ENCODE data around the gene AGAP2. TPM values are rescaled to one million over a fixed set of nuclear protein-coding genes. Genes with fewer than 3 reads are reported as not detected.

The AGAP2 gene
- total RNA-seq, 1 experiment from 2014 or later: 5.3 TPM

DNA sequence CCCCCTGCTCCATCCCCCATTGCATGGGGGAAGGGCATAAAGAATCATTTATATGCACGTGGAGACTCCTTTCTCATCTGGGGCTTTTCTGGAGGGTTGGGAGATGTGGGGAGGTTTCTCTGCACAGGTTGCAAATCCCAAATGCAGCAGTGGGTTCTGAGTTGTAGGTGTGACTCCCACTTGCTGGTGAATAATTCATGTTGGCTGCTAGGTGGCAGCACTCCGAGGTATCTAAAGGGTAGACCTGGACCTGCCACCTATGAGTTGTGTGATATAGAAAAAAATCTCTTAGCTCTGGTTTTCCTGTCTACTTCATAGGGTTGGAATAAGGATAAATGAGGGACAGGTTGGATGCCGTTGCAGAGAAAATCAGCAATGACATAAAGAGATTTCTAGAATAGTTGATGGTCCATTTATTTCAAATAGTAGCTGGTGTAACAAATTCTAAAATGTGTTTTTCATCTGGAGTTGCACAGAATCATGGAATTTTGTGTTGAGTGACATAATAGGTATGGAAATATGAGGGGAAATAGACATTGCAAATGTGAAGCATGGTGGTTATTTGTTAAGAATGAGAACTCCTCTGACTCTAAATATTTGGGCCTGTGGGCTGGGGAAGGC lies 20.9 kb upstream of the AGAP2 start:
- Histone ChIP-seq H2BK12ac (ENCODE audit: insufficient read length, low read depth, low read length) (no peak overlapping the region), H3T11ph (ENCODE audit: low read length) (no peak overlapping the region), H3K79me1 (ENCODE audit: insufficient read depth, low read depth, low read length, poor library complexity, severe bottlenecking) (no peaks in the 10 kb centered on the region), H4K20me1 (ENCODE audit: control insufficient read depth, insufficient read depth, insufficient read length) (no peaks in the 10 kb centered on the region), H3K14ac (ENCODE audit: insufficient read depth, low read length) (no peak overlapping the region), H2AFZ (ENCODE audit: low read length) (no peak overlapping the region), H3K23ac (ENCODE audit: insufficient read length, low read depth, low read length) (no peak overlapping the region), H3K4me2 (ENCODE audit: insufficient read depth, insufficient read length, low read length) (no peak overlapping the region), H3K27me3 (ENCODE audit: insufficient read depth, low read length) (peaks cover 19% of the 10 kb centered on the region), H2AK5ac (ENCODE audit: insufficient read length, low read length) (no peak overlapping the region), H2BK20ac (ENCODE audit: low read depth, low read length, poor library complexity, severe bottlenecking) (no peak overlapping the region), H2BK5ac (ENCODE audit: insufficient read length, low read length) (no peak overlapping the region), H4K91ac (ENCODE audit: insufficient read length, low read depth, low read length) (no peak overlapping the region), H3K23me2 (ENCODE audit: insufficient read length, low read depth, low read length, poor library complexity, severe bottlenecking) (peaks cover 8% of the 10 kb centered on the region), H3K27ac (ENCODE audit: insufficient read length, low read depth, low read length) (no peak overlapping the region), H2BK15ac (ENCODE audit: low read depth, low read length) (no peak overlapping the region), H3K18ac (ENCODE audit: insufficient read length, low read depth, low read length) (no peak overlapping the region), H4K8ac (replicated peaks; ENCODE audit: insufficient read length, low read depth, low read length) (no peak overlapping the region), H3K79me2 (ENCODE audit: insufficient read depth, low read length) (no peaks in the 10 kb centered on the region), H2BK120ac (ENCODE audit: low read depth, low read length, poor library complexity, severe bottlenecking) (no peak overlapping the region), H3K56ac (ENCODE audit: insufficient read length, low read depth, low read length) (no peak overlapping the region), H3K4ac (ENCODE audit: low read depth, low read length) (no peak overlapping the region), H4K5ac (ENCODE audit: insufficient read length, low read depth, low read length) (no peak overlapping the region), H3K9ac (ENCODE audit: extremely low read depth, insufficient read length, low read length) (no peak overlapping the region), H3K9me3 (ENCODE audit: control insufficient read depth, low read depth, low read length) (no peaks in the 10 kb centered on the region), H3K4me1 (ENCODE audit: insufficient read depth, low read length) (no peaks in the 10 kb centered on the region)
- Mint-ChIP-seq H3K4me1 (peaks cover 25 to 27% of the 10 kb centered on the region in 2 experiments), H3K36me3 (ENCODE audit: insufficient read depth in 1 of 3, low read depth in 3 of 3) (peaks cover 2 to 19% (median 6%) of the 10 kb centered on the region in 3 experiments; a peak in 6 of 7 replicates), H3K4me3 (no peak overlapping the region), H3K27ac (no peak overlapping the region), H3K9me3 (0 out of 5 replicates have a peak, but pooled peaks cover 0 to 1% of the 10 kb centered on the region in 2 experiments), H3K27me3 (ENCODE audit: low read depth) (peaks cover 50% of the 10 kb centered on the region)
- no CpG with 5 or more reads among the region's 3 CpGs for WGBS (ENCODE audit: extremely low coverage, insufficient read length, low lambda C conversion rate)
- DNase-seq: peak; percentile 53
- TF ChIP-seq CTCF (conservative IDR thresholded peaks at IDR 0.05): peak; percentile 65

Data from H9 (cell line).